Subcutaneous abdominal adipose tissue (tissue), 5 donors: Measurements from ENCODE around the gene MSMO1.

Experiments used
- H3K27ac ChIP-seq: one replicate; pipeline ENCODE4 v1.7.0; 2013; ENCODE audit warnings: low read depth, mild to moderate bottlenecking, inconsistent platforms, low read length, moderate library complexity
- H3K27me3 ChIP-seq, 5 donors: one replicate each; pipeline ENCODE4 v1.7.0; 2013; ENCODE audit warnings: low read length in 5 of 5, inconsistent platforms in 1 of 5; ENCODE audit not compliant: control insufficient read depth in 5 of 5, insufficient read depth in 4 of 5
- H3K36me3 ChIP-seq, 5 donors: one replicate each; pipeline ENCODE4 v1.7.0; 2013; ENCODE audit warnings: low read length in 5 of 5; ENCODE audit not compliant: control insufficient read depth in 5 of 5, insufficient read depth in 5 of 5
- H3K4me1 ChIP-seq, 5 donors: one replicate each; pipeline ENCODE4 v1.7.0; 2013; ENCODE audit warnings: low read length in 5 of 5, mild to moderate bottlenecking in 3 of 5, moderate library complexity in 1 of 5; ENCODE audit not compliant: control insufficient read depth in 5 of 5, insufficient read depth in 5 of 5
- H3K4me3 ChIP-seq, 5 donors: one replicate each; pipeline ENCODE4 v1.7.0; 2013; ENCODE audit warnings: low read length in 5 of 5, low read depth in 1 of 5
- H3K9ac ChIP-seq, 5 donors: one replicate each; pipeline ENCODE4 v1.7.0; 2013; ENCODE audit warnings: low read length in 5 of 5, mild to moderate bottlenecking in 4 of 5, moderate library complexity in 3 of 5
- H3K9me3 ChIP-seq, 5 donors: one replicate each; pipeline ENCODE4 v1.7.0; 2013; ENCODE audit warnings: low read length in 5 of 5; ENCODE audit not compliant: control insufficient read depth in 5 of 5
- donor health status: healthy.
- donor health status: healthy.
- donor health status: healthy.
- donor health status: healthy.
- donor health status: healthy.

MSMO1 gene

GRCh38 chr4:165370530-165370929 is 43.1 kb downstream of the MSMO1 start:
- H3K36me3 ChIP-seq, result no peaks in the 10 kb centered on the region
- no peak overlapping the region for H3K4me3 ChIP-seq
- H3K9ac ChIP-seq, result no peak overlapping the region
- H3K27me3 ChIP-seq, result no peaks in the 10 kb centered on the region
- no peak overlapping the region for H3K27ac ChIP-seq
- H3K4me1 ChIP-seq, result no peaks in the 10 kb centered on the region
- peaks cover 0 to 5% (median 3%) of the 10 kb centered on the region in 5 donors for H3K9me3 ChIP-seq

GRCh38 chr4:165375465-165375864 is 48.0 kb downstream of the MSMO1 start:
- Histone ChIP-seq H3K27ac (no peak overlapping the region), H3K9me3 (peaks cover 0 to 5% (median 3%) of the 10 kb centered on the region in 5 donors), H3K4me3 (no peak overlapping the region), H3K27me3 (no peaks in the 10 kb centered on the region), H3K4me1 (peaks cover 0 to 14% (median 11%) of the 10 kb centered on the region in 5 donors), H3K36me3 (no peaks in the 10 kb centered on the region), H3K9ac (no peak overlapping the region)

- Histone ChIP-seq H3K36me3 (no peaks in the 10 kb centered on the region), H3K9ac (peak overlapping the region; percentile 27 to 82 (median 64)), H3K9me3 (peaks cover 0 to 5% (median 3%) of the 10 kb centered on the region in 5 donors), H3K4me3 (peak overlapping the region; percentile 68 to 87 (median 81)), H3K27ac (peak overlapping the region; percentile 86), H3K27me3 (no peaks in the 10 kb centered on the region), H3K4me1 (peaks cover 0 to 14% (median 12%) of the 10 kb centered on the region in 5 donors)
These were observed 50.9 kb downstream of the MSMO1 start for GRCh38 chr4:165378398-165378744.

GRCh38 chr4:165378745-165379677 is 51.5 kb downstream of the MSMO1 start, which contains the start of gene CPE:
Gene CPE (plus strand): TSS chr4:165379008. CDS start chr4:165379222, 214 bp downstream.
- peaks cover 0 to 5% (median 3%) of the 10 kb centered on the region in 5 donors for H3K9me3 ChIP-seq
- peak within 1 kb of the TSS; percentile 86 for H3K27ac ChIP-seq
- no peaks in the 10 kb centered on the region for H3K36me3 ChIP-seq
- H3K4me3 ChIP-seq, result peak within 1 kb of the TSS; percentile 68 to 87 (median 81)
- no peaks in the 10 kb centered on the region for H3K27me3 ChIP-seq
- H3K4me1 ChIP-seq, result peaks cover 0 to 17% (median 14%) of the 10 kb centered on the region in 5 donors
- H3K9ac ChIP-seq, result peak within 1 kb of the TSS; percentile 40 to 82 (median 64)

- Histone ChIP-seq H3K9ac (peak overlapping the region in 1 of 5 donors; percentile 5), H3K9me3 (peaks cover 0 to 5% (median under 1%) of the 10 kb centered on the region in 5 donors), H3K4me3 (peak overlapping the region; percentile 57 to 82 (median 72)), H3K27ac (no peak overlapping the region), H3K36me3 (no peaks in the 10 kb centered on the region), H3K27me3 (no peaks in the 10 kb centered on the region), H3K4me1 (peaks cover 0 to 17% (median 14%) of the 10 kb centered on the region in 5 donors)
These were observed 52.2 kb downstream of the MSMO1 start for GRCh38 chr4:165379678-165380064.

- Histone ChIP-seq H3K4me1 (peaks cover 0 to 17% (median 14%) of the 10 kb centered on the region in 5 donors), H3K36me3 (no peaks in the 10 kb centered on the region), H3K9me3 (no peaks in the 10 kb centered on the region), H3K9ac (no peak overlapping the region), H3K27ac (no peak overlapping the region), H3K27me3 (no peaks in the 10 kb centered on the region), H3K4me3 (no peak overlapping the region)
These were observed 53.3 kb downstream of the MSMO1 start for GRCh38 chr4:165380805-165381204.

- Histone ChIP-seq H3K27ac (no peak overlapping the region), H3K36me3 (no peaks in the 10 kb centered on the region), H3K9me3 (no peaks in the 10 kb centered on the region), H3K27me3 (no peaks in the 10 kb centered on the region), H3K4me1 (peaks cover 0 to 17% (median 14%) of the 10 kb centered on the region in 5 donors), H3K4me3 (no peak overlapping the region), H3K9ac (no peak overlapping the region)
These were observed 54.4 kb downstream of the MSMO1 start for GRCh38 chr4:165381821-165382373.

GRCh38 chr4:165382640-165383039 is 55.2 kb downstream of the MSMO1 start:
- Histone ChIP-seq H3K9me3 (no peaks in the 10 kb centered on the region), H3K4me3 (no peak overlapping the region), H3K36me3 (no peaks in the 10 kb centered on the region), H3K9ac (no peak overlapping the region), H3K27me3 (no peaks in the 10 kb centered on the region), H3K4me1 (peaks cover 0 to 17% (median 14%) of the 10 kb centered on the region in 5 donors), H3K27ac (no peak overlapping the region)

- no peaks in the 10 kb centered on the region for H3K36me3 ChIP-seq
- no peaks in the 10 kb centered on the region for H3K9me3 ChIP-seq
- H3K9ac ChIP-seq, result no peak overlapping the region
- no peak overlapping the region for H3K4me3 ChIP-seq
- peaks cover 0 to 9% (median 6%) of the 10 kb centered on the region in 5 donors for H3K4me1 ChIP-seq
- no peak overlapping the region for H3K27ac ChIP-seq
- H3K27me3 ChIP-seq, result no peaks in the 10 kb centered on the region
These were observed 56.2 kb downstream of the MSMO1 start for GRCh38 chr4:165383591-165384073.

GRCh38 chr4:165384186-165384585 is 56.7 kb downstream of the MSMO1 start:
- Histone ChIP-seq H3K9me3 (no peaks in the 10 kb centered on the region), H3K4me3 (no peak overlapping the region), H3K36me3 (no peaks in the 10 kb centered on the region), H3K27me3 (no peaks in the 10 kb centered on the region), H3K9ac (no peak overlapping the region), H3K4me1 (peaks cover 0 to 6% (median 4%) of the 10 kb centered on the region in 5 donors), H3K27ac (no peak overlapping the region)
